Breast epithelium (tissue), 3 donors: Measurements from ENCODE around the gene ATG5.

ENCODE experiments used
- CTCF ChIP-seq, 3 donors: fragments of 450-650 bp; IDR thresholded peaks; one replicate each; pipeline ENCODE4 v1.5.1; 2016 to 2017; ENCODE audit warnings: antibody characterized with exemption in 3 of 3, mild to moderate bottlenecking in 3 of 3, moderate library complexity in 3 of 3
- POLR2A ChIP-seq: fragments of 450-650 bp; IDR thresholded peaks from one replicate; pipeline ENCODE4 v1.6.1; 2016; ENCODE audit warnings: antibody characterized with exemption, mild to moderate bottlenecking, moderate library complexity

GRCh38 chr6:106187424-106187982, 138.1 kb downstream of the ATG5 start:
- no peak for TF ChIP-seq POLR2A
- no peak for TF ChIP-seq CTCF (IDR thresholded peaks at IDR 0.05)
